Measurements from ENCODE around the gene C4orf33.

Gene C4orf33

DNA sequence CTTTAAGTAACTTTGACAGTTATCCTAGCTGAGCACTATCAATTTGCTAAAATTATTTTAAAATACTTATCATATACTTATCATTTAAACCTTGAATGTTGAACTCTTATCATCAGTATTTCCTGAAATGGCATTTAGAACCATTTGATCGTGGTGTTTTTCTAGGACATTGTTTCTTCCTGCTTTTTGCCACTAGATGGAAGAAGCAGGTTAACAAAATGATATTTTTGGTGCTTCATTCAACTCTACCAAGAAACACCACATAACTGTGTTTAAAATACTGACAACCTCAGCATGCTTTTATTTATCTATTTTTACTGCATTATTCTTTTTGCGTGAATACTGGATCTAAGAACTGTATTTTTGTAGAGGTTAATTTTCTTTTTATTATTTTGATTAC lies 44.6 kb downstream of the C4orf33 start:
- CTCF ChIA-PET: interaction anchor here (0.7 kb wide), 1 partner anchor 621 kb away, joined by 3 read pairs; no protein-coding TSS in a partner anchor
- Histone ChIP-seq H3K4me1 (ENCODE audit: control insufficient read depth, insufficient read depth, low read length) (no peaks in the 10 kb centered on the region), H3K4me3 (ENCODE audit: low read depth, low read length) (no peak overlapping the region), H3K36me3 (ENCODE audit: control insufficient read depth in 2 of 2, insufficient read depth in 1 of 2, low read length in 2 of 2) (no peaks in the 10 kb centered on the region), H3K27ac (ENCODE audit: extremely low read depth, low read depth, low read length) (no peak overlapping the region), H3K9me3 (ENCODE audit: control insufficient read depth, insufficient read depth, low read depth, low read length) (no peaks in the 10 kb centered on the region)
- POLR2A ChIA-PET: no interaction called here
- TF ChIP-seq, protein P1, sequence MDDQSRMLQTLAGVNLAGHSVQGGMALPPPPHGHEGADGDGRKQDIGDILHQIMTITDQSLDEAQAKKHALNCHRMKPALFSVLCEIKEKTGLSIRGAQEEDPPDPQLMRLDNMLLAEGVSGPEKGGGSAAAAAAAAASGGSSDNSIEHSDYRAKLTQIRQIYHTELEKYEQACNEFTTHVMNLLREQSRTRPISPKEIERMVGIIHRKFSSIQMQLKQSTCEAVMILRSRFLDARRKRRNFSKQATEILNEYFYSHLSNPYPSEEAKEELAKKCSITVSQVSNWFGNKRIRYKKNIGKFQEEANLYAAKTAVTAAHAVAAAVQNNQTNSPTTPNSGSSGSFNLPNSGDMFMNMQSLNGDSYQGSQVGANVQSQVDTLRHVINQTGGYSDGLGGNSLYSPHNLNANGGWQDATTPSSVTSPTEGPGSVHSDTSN (CRISPR knock-in tag; IDR thresholded peaks at IDR 0.05): no peak
- TF ChIP-seq REPIN1 (tag by site-specific recombination; IDR thresholded peaks at IDR 0.05; ENCODE audit: low read depth) (no peak), ZNF843 (tag by site-specific recombination; IDR thresholded peaks at IDR 0.05) (no peak), ZBTB7A (tag by site-specific recombination; IDR thresholded peaks at IDR 0.05; ENCODE audit: low read depth) (no peak), ZNF670 (tag by site-specific recombination; IDR thresholded peaks at IDR 0.05; ENCODE audit: low read depth) (no peak), ZNF654 (tag by site-specific recombination; IDR thresholded peaks at IDR 0.05; ENCODE audit: low read depth) (peak; percentile 42), ZNF596 (tag by site-specific recombination; IDR thresholded peaks at IDR 0.05) (no peak)
- TF ChIP-seq, protein P2, sequence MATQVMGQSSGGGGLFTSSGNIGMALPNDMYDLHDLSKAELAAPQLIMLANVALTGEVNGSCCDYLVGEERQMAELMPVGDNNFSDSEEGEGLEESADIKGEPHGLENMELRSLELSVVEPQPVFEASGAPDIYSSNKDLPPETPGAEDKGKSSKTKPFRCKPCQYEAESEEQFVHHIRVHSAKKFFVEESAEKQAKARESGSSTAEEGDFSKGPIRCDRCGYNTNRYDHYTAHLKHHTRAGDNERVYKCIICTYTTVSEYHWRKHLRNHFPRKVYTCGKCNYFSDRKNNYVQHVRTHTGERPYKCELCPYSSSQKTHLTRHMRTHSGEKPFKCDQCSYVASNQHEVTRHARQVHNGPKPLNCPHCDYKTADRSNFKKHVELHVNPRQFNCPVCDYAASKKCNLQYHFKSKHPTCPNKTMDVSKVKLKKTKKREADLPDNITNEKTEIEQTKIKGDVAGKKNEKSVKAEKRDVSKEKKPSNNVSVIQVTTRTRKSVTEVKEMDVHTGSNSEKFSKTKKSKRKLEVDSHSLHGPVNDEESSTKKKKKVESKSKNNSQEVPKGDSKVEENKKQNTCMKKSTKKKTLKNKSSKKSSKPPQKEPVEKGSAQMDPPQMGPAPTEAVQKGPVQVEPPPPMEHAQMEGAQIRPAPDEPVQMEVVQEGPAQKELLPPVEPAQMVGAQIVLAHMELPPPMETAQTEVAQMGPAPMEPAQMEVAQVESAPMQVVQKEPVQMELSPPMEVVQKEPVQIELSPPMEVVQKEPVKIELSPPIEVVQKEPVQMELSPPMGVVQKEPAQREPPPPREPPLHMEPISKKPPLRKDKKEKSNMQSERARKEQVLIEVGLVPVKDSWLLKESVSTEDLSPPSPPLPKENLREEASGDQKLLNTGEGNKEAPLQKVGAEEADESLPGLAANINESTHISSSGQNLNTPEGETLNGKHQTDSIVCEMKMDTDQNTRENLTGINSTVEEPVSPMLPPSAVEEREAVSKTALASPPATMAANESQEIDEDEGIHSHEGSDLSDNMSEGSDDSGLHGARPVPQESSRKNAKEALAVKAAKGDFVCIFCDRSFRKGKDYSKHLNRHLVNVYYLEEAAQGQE (tag by site-specific recombination; IDR thresholded peaks at IDR 0.05): no peak

DNA sequence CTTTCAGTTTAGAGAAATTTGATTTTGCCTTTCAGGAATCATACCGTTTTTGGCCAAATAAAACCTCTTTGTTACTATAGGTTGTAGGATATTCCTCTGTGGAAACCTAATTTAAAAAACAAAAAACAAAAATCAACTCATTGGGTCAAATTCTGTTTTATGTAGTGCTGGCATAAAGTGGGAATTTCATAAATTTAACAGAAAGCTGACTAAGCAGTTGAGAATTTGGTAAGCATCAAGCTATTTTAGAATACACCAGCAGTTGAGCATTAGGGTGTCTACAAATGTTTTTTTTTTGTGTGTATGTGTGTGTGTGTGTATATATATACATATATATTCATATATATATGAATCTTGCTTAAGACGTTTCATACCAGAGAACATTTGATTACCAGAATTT lies 47.4 kb downstream of the C4orf33 start:
- POLR2A ChIA-PET: no interaction called here
- CTCF ChIA-PET: no interaction called here

DNA sequence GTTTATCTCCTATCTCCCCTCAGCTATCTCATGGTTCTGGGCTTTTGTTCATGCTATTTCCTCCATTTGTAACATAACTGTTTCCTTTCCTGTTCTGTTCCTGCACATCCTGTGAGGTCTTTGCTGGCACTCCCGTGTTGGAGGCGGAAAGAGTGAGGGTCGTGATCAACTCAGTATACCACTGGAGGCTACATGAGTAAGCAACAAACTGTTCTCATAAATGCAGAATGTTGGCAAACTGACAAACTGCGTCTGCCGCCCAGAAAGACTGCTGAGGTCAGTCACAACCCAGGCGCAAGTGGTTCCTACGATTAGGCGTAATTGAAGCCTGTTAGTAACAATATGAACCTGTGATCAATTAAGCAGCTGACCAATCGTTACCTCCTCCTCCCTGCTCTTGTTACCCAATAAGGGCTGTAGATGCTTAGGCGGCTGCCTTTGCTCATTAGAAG lies 48.8 kb downstream of the C4orf33 start:
- ChIA-PET POLR2A (no interaction called here), CTCF (no interaction called here)
- no peak for TF ChIP-seq BCL11B (tag by site-specific recombination; IDR thresholded peaks at IDR 0.05; ENCODE audit: low read depth)
- TF ChIP-seq, protein P3, sequence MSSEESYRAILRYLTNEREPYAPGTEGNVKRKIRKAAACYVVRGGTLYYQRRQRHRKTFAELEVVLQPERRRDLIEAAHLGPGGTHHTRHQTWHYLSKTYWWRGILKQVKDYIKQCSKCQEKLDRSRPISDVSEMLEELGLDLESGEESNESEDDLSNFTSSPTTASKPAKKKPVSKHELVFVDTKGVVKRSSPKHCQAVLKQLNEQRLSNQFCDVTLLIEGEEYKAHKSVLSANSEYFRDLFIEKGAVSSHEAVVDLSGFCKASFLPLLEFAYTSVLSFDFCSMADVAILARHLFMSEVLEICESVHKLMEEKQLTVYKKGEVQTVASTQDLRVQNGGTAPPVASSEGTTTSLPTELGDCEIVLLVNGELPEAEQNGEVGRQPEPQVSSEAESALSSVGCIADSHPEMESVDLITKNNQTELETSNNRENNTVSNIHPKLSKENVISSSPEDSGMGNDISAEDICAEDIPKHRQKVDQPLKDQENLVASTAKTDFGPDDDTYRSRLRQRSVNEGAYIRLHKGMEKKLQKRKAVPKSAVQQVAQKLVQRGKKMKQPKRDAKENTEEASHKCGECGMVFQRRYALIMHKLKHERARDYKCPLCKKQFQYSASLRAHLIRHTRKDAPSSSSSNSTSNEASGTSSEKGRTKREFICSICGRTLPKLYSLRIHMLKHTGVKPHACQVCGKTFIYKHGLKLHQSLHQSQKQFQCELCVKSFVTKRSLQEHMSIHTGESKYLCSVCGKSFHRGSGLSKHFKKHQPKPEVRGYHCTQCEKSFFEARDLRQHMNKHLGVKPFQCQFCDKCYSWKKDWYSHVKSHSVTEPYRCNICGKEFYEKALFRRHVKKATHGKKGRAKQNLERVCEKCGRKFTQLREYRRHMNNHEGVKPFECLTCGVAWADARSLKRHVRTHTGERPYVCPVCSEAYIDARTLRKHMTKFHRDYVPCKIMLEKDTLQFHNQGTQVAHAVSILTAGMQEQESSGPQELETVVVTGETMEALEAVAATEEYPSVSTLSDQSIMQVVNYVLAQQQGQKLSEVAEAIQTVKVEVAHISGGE (tag by site-specific recombination; conservative IDR thresholded peaks at IDR 0.05; ENCODE audit: low read depth): no peak
- no peak for TF ChIP-seq ZNF23 (tag by site-specific recombination; IDR thresholded peaks at IDR 0.05; ENCODE audit: borderline replicate concordance)
- Histone ChIP-seq H3K4me3 (ENCODE audit: low read depth, low read length) (no peak overlapping the region), H3K9me3 (ENCODE audit: control insufficient read depth, insufficient read depth, low read depth, low read length) (no peaks in the 10 kb centered on the region), H3K27ac (ENCODE audit: extremely low read depth, low read depth, low read length) (no peak overlapping the region), H3K4me1 (ENCODE audit: control insufficient read depth, insufficient read depth, low read length) (no peaks in the 10 kb centered on the region), H3K36me3 (ENCODE audit: control insufficient read depth in 2 of 2, insufficient read depth in 1 of 2, low read length in 2 of 2) (no peaks in the 10 kb centered on the region)

More for the DNA sequence above, 47.4 kb downstream of the C4orf33 start:
- H3K4me1 ChIP-seq (ENCODE audit: control insufficient read depth, insufficient read depth, low read length): no peaks in the 10 kb centered on the region
- no peaks in the 10 kb centered on the region for H3K9me3 ChIP-seq (ENCODE audit: control insufficient read depth, insufficient read depth, low read depth, low read length)
- TF ChIP-seq ZNF670 (tag by site-specific recombination; IDR thresholded peaks at IDR 0.05; ENCODE audit: low read depth) (no peak), ZNF112 (tag by site-specific recombination; IDR thresholded peaks at IDR 0.05) (no peak), ZNF544 (tag by site-specific recombination; IDR thresholded peaks at IDR 0.05) (no peak), ZNF548 (tag by site-specific recombination; IDR thresholded peaks at IDR 0.05) (no peak)
- TF ChIP-seq, protein P4, sequence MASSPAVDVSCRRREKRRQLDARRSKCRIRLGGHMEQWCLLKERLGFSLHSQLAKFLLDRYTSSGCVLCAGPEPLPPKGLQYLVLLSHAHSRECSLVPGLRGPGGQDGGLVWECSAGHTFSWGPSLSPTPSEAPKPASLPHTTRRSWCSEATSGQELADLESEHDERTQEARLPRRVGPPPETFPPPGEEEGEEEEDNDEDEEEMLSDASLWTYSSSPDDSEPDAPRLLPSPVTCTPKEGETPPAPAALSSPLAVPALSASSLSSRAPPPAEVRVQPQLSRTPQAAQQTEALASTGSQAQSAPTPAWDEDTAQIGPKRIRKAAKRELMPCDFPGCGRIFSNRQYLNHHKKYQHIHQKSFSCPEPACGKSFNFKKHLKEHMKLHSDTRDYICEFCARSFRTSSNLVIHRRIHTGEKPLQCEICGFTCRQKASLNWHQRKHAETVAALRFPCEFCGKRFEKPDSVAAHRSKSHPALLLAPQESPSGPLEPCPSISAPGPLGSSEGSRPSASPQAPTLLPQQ (tag by site-specific recombination; IDR thresholded peaks at IDR 0.05): no peak
- no peak overlapping the region for H3K4me3 ChIP-seq (ENCODE audit: low read depth, low read length)
- H3K36me3 ChIP-seq (ENCODE audit: control insufficient read depth in 2 of 2, insufficient read depth in 1 of 2, low read length in 2 of 2): no peaks in the 10 kb centered on the region
- H3K27ac ChIP-seq (ENCODE audit: extremely low read depth, low read depth, low read length): no peak overlapping the region
